ENCODE data around the gene MTF1. TPM values are rescaled to one million over a fixed set of nuclear protein-coding genes. Genes with fewer than 3 reads are reported as not detected.
"Not testable (repeated sequence)": the region's sequence is repeated elsewhere in the genome, so short reads cannot be mapped to it uniquely, and the experiment has no call there.

The MTF1 gene
- total RNA-seq, 1 donor from 2014 or later, result 30.3 TPM

DNA sequence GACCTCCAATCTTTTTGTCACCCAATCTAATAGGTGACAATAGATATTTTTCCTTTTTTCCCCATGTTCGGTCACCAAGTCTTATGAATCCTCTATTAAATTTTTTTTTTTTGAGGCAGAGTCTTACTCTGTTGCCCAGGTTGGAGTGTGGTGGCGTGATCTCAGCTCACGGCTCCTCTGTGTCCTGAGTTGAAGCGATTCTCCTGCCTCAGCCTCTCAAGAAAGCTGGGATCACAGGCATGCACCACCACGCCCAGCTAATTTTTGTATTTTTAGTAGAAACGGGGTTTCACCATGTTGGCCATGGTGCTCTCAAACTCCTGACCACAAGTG lies 42.5 kb upstream of the MTF1 start:
- TF ChIP-seq, protein P1, sequence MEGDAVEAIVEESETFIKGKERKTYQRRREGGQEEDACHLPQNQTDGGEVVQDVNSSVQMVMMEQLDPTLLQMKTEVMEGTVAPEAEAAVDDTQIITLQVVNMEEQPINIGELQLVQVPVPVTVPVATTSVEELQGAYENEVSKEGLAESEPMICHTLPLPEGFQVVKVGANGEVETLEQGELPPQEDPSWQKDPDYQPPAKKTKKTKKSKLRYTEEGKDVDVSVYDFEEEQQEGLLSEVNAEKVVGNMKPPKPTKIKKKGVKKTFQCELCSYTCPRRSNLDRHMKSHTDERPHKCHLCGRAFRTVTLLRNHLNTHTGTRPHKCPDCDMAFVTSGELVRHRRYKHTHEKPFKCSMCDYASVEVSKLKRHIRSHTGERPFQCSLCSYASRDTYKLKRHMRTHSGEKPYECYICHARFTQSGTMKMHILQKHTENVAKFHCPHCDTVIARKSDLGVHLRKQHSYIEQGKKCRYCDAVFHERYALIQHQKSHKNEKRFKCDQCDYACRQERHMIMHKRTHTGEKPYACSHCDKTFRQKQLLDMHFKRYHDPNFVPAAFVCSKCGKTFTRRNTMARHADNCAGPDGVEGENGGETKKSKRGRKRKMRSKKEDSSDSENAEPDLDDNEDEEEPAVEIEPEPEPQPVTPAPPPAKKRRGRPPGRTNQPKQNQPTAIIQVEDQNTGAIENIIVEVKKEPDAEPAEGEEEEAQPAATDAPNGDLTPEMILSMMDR (IDR thresholded peaks at IDR 0.05), result no peak
- ATAC-seq (no peak), DNase-seq (no peak)
- Histone ChIP-seq H3K27me3 (ENCODE audit: low read depth) (no peaks in the 10 kb centered on the region), H3K4me1 (peaks cover 15% of the 10 kb centered on the region), H3K27ac (peak overlapping the region; percentile 21), H3K9me3 (peaks cover 6% of the 10 kb centered on the region), H3K4me3 (no peak overlapping the region), H3K36me3 (peaks cover 20% of the 10 kb centered on the region)
- intact Hi-C loops (cut with DNase I), result no loop called here

GRCh38 chr1:37901191-37901892 lies 42.0 kb upstream of the MTF1 start:
- intact Hi-C loops (cut with DNase I), result no loop called here
- peaks cover 20% of the 10 kb centered on the region for H3K36me3 ChIP-seq
- peak overlapping the region; percentile 21 for H3K27ac ChIP-seq
- peak; percentile 59 to 65 for ATAC-seq
- peaks cover 6% of the 10 kb centered on the region for H3K9me3 ChIP-seq
- no peak overlapping the region for H3K4me3 ChIP-seq
- TF ChIP-seq, protein P1 (IDR thresholded peaks at IDR 0.05), result no peak
- DNase-seq, result no peak
- no peaks in the 10 kb centered on the region for H3K27me3 ChIP-seq (ENCODE audit: low read depth)
- H3K4me1 ChIP-seq, result peaks cover 15% of the 10 kb centered on the region

GRCh38 chr1:37897563-37897962 lies 38.2 kb upstream of the MTF1 start:
- intact Hi-C loops (cut with DNase I); H3K27me3 ChIP-seq (ENCODE audit: low read depth); H3K4me3 ChIP-seq; ATAC-seq; H3K27ac ChIP-seq; H3K9me3 ChIP-seq; DNase-seq: not testable (repeated sequence)
- peaks cover 15% of the 10 kb centered on the region for H3K4me1 ChIP-seq
- H3K36me3 ChIP-seq, result peaks cover 12% of the 10 kb centered on the region

DNA sequence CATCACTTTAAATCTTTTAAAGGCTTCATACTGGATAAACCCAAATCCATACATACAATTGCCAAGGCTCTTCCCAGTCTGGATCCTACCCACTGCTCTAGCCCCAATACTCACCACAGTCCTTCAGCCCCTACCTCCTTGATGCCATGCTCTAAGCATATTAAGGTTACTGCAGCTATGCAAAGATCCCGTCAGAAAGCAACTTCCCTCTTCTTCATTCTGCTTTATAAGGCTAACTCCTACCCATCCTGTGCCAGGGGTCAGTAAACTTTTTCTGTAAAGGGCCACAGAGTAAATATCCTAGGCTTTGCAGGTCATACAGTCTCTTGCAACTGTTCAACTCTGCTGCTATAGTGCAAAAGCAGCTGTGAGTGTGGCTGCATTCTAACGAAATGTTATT lies 34.3 kb upstream of the MTF1 start:
- H3K36me3 ChIP-seq, result peaks cover 27% of the 10 kb centered on the region
- no peaks in the 10 kb centered on the region for H3K9me3 ChIP-seq
- H3K4me1 ChIP-seq, result peaks cover 4% of the 10 kb centered on the region
- no peak overlapping the region for H3K27ac ChIP-seq
- DNase-seq, result no peak
- ATAC-seq, result no peak
- intact Hi-C loops (cut with DNase I), result no loop called here
- H3K4me3 ChIP-seq, result no peak overlapping the region
- TF ChIP-seq, protein P1 (IDR thresholded peaks at IDR 0.05), result no peak
- no peaks in the 10 kb centered on the region for H3K27me3 ChIP-seq (ENCODE audit: low read depth)

- no peaks in the 10 kb centered on the region for H3K9me3 ChIP-seq
- ATAC-seq, result peak in 1 of 2 donors; percentile 13
- no peak overlapping the region for H3K4me3 ChIP-seq
- intact Hi-C loops (cut with DNase I), result no loop called here
- TF ChIP-seq, protein P1 (IDR thresholded peaks at IDR 0.05), result no peak
- no peak overlapping the region for H3K27ac ChIP-seq
- peaks cover 4% of the 10 kb centered on the region for H3K4me1 ChIP-seq
- peaks cover 40% of the 10 kb centered on the region for H3K36me3 ChIP-seq
- H3K27me3 ChIP-seq (ENCODE audit: low read depth), result no peaks in the 10 kb centered on the region
- DNase-seq, result no peak
These were observed 33.0 kb upstream of the MTF1 start for GRCh38 chr1:37892151-37893047.
